H9 (cell line): ENCODE results near the gene TMED8. TPM values are rescaled to one million over a fixed set of nuclear protein-coding genes. Genes with fewer than 3 reads are reported as not detected.
"Not testable (repeated sequence)": the region's sequence is repeated elsewhere in the genome, so short reads cannot be mapped to it uniquely, and the experiment has no call there.

Experiments used
- DNase-seq: peaks from one replicate; pipeline ENCODE4 v3.0.0-alpha.2; 2017
- H2AFZ ChIP-seq: one replicate; pipeline ENCODE4 v1.6.1; 2013; ENCODE audit warnings: mild to moderate bottlenecking, low read length, control low read depth, moderate library complexity
- H2AK5ac ChIP-seq: 2 replicates; pipeline ENCODE4 v1.6.1; 2013; ENCODE audit warnings: low read length, control low read depth, mixed read lengths; ENCODE audit not compliant: insufficient read length
- H2BK120ac ChIP-seq: one replicate; pipeline ENCODE4 v1.6.1; 2013; ENCODE audit warnings: low read depth, mild to moderate bottlenecking, low read length, control low read depth, inconsistent platforms; ENCODE audit not compliant: poor library complexity, severe bottlenecking
- H2BK12ac ChIP-seq: 2 replicates; pipeline ENCODE4 v1.6.1; 2013; ENCODE audit warnings: low read length, control low read depth, mixed read lengths, low read depth; ENCODE audit not compliant: insufficient read length
- H2BK15ac ChIP-seq: 2 replicates; pipeline ENCODE4 v1.6.1; 2013; ENCODE audit warnings: low read depth, low read length, control low read depth
- H2BK20ac ChIP-seq: one replicate; pipeline ENCODE4 v1.6.1; 2013; ENCODE audit warnings: low read depth, mild to moderate bottlenecking, low read length, control low read depth, inconsistent platforms; ENCODE audit not compliant: poor library complexity, severe bottlenecking
- H2BK5ac ChIP-seq: 2 replicates; pipeline ENCODE4 v1.6.1; 2013; ENCODE audit warnings: low read length, control low read depth, mixed read lengths; ENCODE audit not compliant: insufficient read length
- H3K14ac ChIP-seq: 2 replicates; pipeline ENCODE4 v1.6.1; 2013; ENCODE audit warnings: low read length, control low read depth; ENCODE audit not compliant: insufficient read depth
- H3K18ac ChIP-seq: 2 replicates; pipeline ENCODE4 v1.6.1; 2013; ENCODE audit warnings: low read depth, mild to moderate bottlenecking, mixed read lengths, low read length, control low read depth; ENCODE audit not compliant: insufficient read length
- H3K23ac ChIP-seq: 2 replicates; pipeline ENCODE4 v1.6.1; 2013; ENCODE audit warnings: low read length, control low read depth, mixed read lengths, low read depth; ENCODE audit not compliant: insufficient read length
- H3K23me2 ChIP-seq: 2 replicates; pipeline ENCODE4 v1.6.1; 2013; ENCODE audit warnings: low read depth, mild to moderate bottlenecking, mixed read lengths, low read length, control low read depth; ENCODE audit not compliant: insufficient read length, poor library complexity, severe bottlenecking
- H3K27ac ChIP-seq: 2 replicates; pipeline ENCODE4 v1.5.1; 2013; ENCODE audit warnings: low read length, control low read depth, mixed read lengths, low read depth; ENCODE audit not compliant: insufficient read length
- H3K27me3 ChIP-seq: 2 replicates; pipeline ENCODE4 v1.6.1; 2013; ENCODE audit warnings: low read length, control low read depth, inconsistent platforms; ENCODE audit not compliant: insufficient read depth
- H3K4ac ChIP-seq: 2 replicates; pipeline ENCODE4 v1.6.1; 2013; ENCODE audit warnings: low read depth, mild to moderate bottlenecking, control low read depth, inconsistent platforms, low read length, moderate library complexity
- H3K4me1 ChIP-seq: 2 replicates; pipeline ENCODE4 v1.6.1; 2013; ENCODE audit warnings: low read length, control low read depth, inconsistent platforms; ENCODE audit not compliant: insufficient read depth
- H3K4me2 ChIP-seq: 2 replicates; pipeline ENCODE4 v1.6.1; 2013; ENCODE audit warnings: low read length, control low read depth, mixed read lengths; ENCODE audit not compliant: insufficient read length, insufficient read depth
- H3K56ac ChIP-seq: 2 replicates; pipeline ENCODE4 v1.6.1; 2013; ENCODE audit warnings: low read depth, mild to moderate bottlenecking, mixed read lengths, low read length, control low read depth; ENCODE audit not compliant: insufficient read length
- H3K79me1 ChIP-seq: 2 replicates; pipeline ENCODE4 v1.6.1; 2013; ENCODE audit warnings: low read depth, mild to moderate bottlenecking, moderate library complexity, low read length, control low read depth, inconsistent platforms; ENCODE audit not compliant: insufficient read depth, poor library complexity, severe bottlenecking
- H3K79me2 ChIP-seq: 2 replicates; pipeline ENCODE4 v1.6.1; 2013; ENCODE audit warnings: low read length, control low read depth, inconsistent platforms; ENCODE audit not compliant: insufficient read depth
- H3K9ac ChIP-seq: 2 replicates; pipeline ENCODE4 v1.6.1; 2013; ENCODE audit warnings: low read length, control low read depth, mixed read lengths; ENCODE audit not compliant: insufficient read length; ENCODE audit errors: extremely low read depth
- H3K9me3 ChIP-seq: one replicate; pipeline ENCODE4 v1.6.1; 2013; ENCODE audit warnings: low read depth, low read length, inconsistent platforms; ENCODE audit not compliant: control insufficient read depth
- H3T11ph ChIP-seq: one replicate; pipeline ENCODE4 v1.6.1; 2013; ENCODE audit warnings: mild to moderate bottlenecking, low read length, control low read depth, inconsistent platforms
- H4K20me1 ChIP-seq: one replicate; pipeline ENCODE4 v1.6.1; 2013; ENCODE audit not compliant: control insufficient read depth, insufficient read length, insufficient read depth
- H4K5ac ChIP-seq: 2 replicates; pipeline ENCODE4 v1.6.1; 2013; ENCODE audit warnings: low read depth, mild to moderate bottlenecking, mixed read lengths, low read length, control low read depth; ENCODE audit not compliant: insufficient read length
- H4K8ac ChIP-seq: replicated peaks from 2 replicates; pipeline ENCODE4 v1.6.1; 2013; ENCODE audit warnings: low read length, control low read depth, mixed read lengths, low read depth; ENCODE audit not compliant: insufficient read length
- H4K91ac ChIP-seq: 2 replicates; pipeline ENCODE4 v1.6.1; 2013; ENCODE audit warnings: low read depth, mild to moderate bottlenecking, moderate library complexity, mixed read lengths, low read length, control low read depth; ENCODE audit not compliant: insufficient read length
- H3K27ac Mint-ChIP-seq, 3 experiments: 2 replicates in 2 of 3; 3 replicates in 1 of 3; pipeline ENCODE4 v1.8.0; 2020 to 2021; ENCODE audit warnings: mixed read lengths in 3 of 3, mild to moderate bottlenecking in 1 of 3, moderate library complexity in 1 of 3
- H3K27me3 Mint-ChIP-seq: 2 replicates; pipeline ENCODE4 v1.8.0; 2021; ENCODE audit warnings: low read depth, mild to moderate bottlenecking, moderate library complexity, mixed read lengths
- H3K36me3 Mint-ChIP-seq, 3 experiments: 2 replicates in 2 of 3; 3 replicates in 1 of 3; pipeline ENCODE4 v1.8.0; 2020 to 2021; ENCODE audit warnings: low read depth in 3 of 3, mixed read lengths in 3 of 3; ENCODE audit not compliant: insufficient read depth in 1 of 3
- H3K4me1 Mint-ChIP-seq, 2 experiments: 2 replicates each; pipeline ENCODE4 v1.8.0; 2020; ENCODE audit warnings: mixed read lengths in 2 of 2
- H3K4me3 Mint-ChIP-seq, 2 experiments: 2 replicates in 1 of 2; 3 replicates in 1 of 2; pipeline ENCODE4 v1.8.0; 2020 to 2021; ENCODE audit warnings: mild to moderate bottlenecking in 2 of 2, mixed read lengths in 2 of 2, moderate library complexity in 1 of 2
- H3K9me3 Mint-ChIP-seq, 2 experiments: 2 replicates in 1 of 2; 3 replicates in 1 of 2; pipeline ENCODE4 v1.8.0; 2020; ENCODE audit warnings: mild to moderate bottlenecking in 2 of 2, mixed read lengths in 2 of 2, moderate library complexity in 1 of 2
- WGBS: extraction: QIAGEN DNeasy Blood & Tissue Kit; methylation state at CpG from one replicate; pipeline ENCODE4 v1.1.7; 2013; ENCODE audit warnings: missing lambda C conversion rate, low lambda C conversion rate, mixed read lengths; ENCODE audit not compliant: insufficient read length; ENCODE audit errors: extremely low coverage; 5-methylcytosine and 5-hydroxymethylcytosine counted together
- total RNA-seq: library from RNA; stranded (reverse); gene quantifications from 2 replicates; pipeline ENCODE4 v1.2.1, GENCODE V29; 2021

Gene TMED8
- total RNA-seq, 1 experiment from 2014 or later = 9.5 TPM

DNA sequence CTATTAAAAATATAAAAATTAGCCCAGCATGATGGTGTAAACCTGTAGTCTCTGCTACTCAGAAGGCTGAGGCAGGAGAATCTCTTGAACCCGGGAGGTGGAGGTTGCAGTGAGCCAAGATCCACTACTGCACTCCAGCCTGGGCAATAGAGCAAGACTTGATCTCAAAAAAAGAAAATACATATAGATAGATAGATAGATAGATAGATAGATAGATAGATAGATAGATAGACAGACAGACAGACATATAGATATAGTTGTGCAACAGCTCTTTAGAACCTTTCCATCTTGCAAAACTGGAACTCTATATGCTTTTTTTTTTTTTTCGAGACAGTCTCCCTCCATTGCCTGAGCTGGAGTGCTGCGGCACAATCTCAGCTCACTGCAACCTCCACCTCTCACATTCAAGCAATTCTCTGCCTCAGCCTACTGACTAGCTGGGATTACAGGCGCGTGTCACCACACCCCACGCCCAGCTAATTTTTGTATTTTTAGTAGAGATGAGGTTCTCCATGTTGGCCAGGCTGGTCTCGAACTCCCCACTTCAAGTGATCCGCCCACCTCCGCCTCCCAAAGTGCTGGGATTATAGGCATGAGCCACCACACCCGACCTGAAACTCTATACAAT, 38.6 kb upstream of the TMED8 start:
- H3K14ac ChIP-seq, H2AFZ ChIP-seq, H3K23me2 ChIP-seq, H3K4me3 Mint-ChIP-seq, H3K18ac ChIP-seq, H3K56ac ChIP-seq, H2AK5ac ChIP-seq, H3K27ac Mint-ChIP-seq, H3K4me2 ChIP-seq, H3K4ac ChIP-seq, DNase-seq, H3K79me1 ChIP-seq, H2BK12ac ChIP-seq, H2BK15ac ChIP-seq, H3K79me2 ChIP-seq, H3K9ac ChIP-seq, H3K23ac ChIP-seq, H4K8ac ChIP-seq, H3K27ac ChIP-seq, H3K4me1 ChIP-seq, H3K9me3 ChIP-seq, H2BK5ac ChIP-seq, H4K20me1 ChIP-seq, H4K91ac ChIP-seq, H3K27me3 ChIP-seq, H4K5ac ChIP-seq, H3T11ph ChIP-seq, H2BK20ac ChIP-seq, H3K4me1 Mint-ChIP-seq, H3K27me3 Mint-ChIP-seq, H2BK120ac ChIP-seq: not testable (repeated sequence)
- Mint-ChIP-seq H3K36me3 (peaks cover 9 to 24% (median 18%) of the 10 kb centered on the region in 3 experiments), H3K9me3 (peaks cover 19 to 23% of the 10 kb centered on the region in 2 experiments)
- no CpG with 5 or more reads among the region's 10 CpGs for WGBS
